ENCODE data around the gene CACNA1E. TPM values are rescaled to one million over a fixed set of nuclear protein-coding genes. Genes with fewer than 3 reads are reported as not detected.

Gene CACNA1E
- total RNA-seq, 1 experiment from 2014 or later: 0.45 TPM

DNA sequence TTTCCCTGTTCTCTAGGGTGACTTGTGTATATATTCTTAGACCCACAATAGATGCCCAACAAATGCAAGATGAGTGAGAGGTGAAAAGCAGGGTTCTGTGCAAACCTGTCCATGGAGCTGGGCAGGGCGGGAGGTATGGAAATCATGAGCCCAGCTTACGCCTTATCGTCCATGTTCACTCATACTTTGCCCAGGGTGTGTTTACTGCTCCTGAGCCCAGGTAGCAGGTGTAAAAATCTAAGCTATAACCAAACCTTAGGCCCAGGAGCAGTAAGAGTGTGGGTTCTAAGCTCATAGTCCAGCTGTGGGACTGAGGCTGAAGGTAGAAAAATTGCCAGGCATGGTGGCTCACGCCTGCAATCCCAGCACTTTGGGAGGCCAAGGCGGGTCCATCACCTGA, 48.1 kb downstream of the CACNA1E start:
- TF ChIP-seq, protein P1, sequence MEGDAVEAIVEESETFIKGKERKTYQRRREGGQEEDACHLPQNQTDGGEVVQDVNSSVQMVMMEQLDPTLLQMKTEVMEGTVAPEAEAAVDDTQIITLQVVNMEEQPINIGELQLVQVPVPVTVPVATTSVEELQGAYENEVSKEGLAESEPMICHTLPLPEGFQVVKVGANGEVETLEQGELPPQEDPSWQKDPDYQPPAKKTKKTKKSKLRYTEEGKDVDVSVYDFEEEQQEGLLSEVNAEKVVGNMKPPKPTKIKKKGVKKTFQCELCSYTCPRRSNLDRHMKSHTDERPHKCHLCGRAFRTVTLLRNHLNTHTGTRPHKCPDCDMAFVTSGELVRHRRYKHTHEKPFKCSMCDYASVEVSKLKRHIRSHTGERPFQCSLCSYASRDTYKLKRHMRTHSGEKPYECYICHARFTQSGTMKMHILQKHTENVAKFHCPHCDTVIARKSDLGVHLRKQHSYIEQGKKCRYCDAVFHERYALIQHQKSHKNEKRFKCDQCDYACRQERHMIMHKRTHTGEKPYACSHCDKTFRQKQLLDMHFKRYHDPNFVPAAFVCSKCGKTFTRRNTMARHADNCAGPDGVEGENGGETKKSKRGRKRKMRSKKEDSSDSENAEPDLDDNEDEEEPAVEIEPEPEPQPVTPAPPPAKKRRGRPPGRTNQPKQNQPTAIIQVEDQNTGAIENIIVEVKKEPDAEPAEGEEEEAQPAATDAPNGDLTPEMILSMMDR (IDR thresholded peaks at IDR 0.05; ENCODE audit: insufficient read depth in 1 of 2, low read depth in 1 of 2, low read length in 1 of 2, severe bottlenecking in 1 of 2, unreplicated experiment in 1 of 2): no peak
- H3K36me3 ChIP-seq (ENCODE audit: control insufficient read depth, insufficient read depth, low read length): no peaks in the 10 kb centered on the region
- H3K4me1 Mint-ChIP-seq (ENCODE audit: low read depth, unreplicated experiment): no peaks in the 10 kb centered on the region
- ChIA-PET CTCF (no interaction called here), POLR2A (no interaction called here)
- H3K4me1 ChIP-seq: no peaks in the 10 kb centered on the region
- H3K4me3 Mint-ChIP-seq (ENCODE audit: unreplicated experiment): no peak overlapping the region
- no peak overlapping the region for H3K27ac Mint-ChIP-seq (ENCODE audit: unreplicated experiment)
- H3K27me3 Mint-ChIP-seq (ENCODE audit: insufficient read depth, unreplicated experiment): peaks cover 21% of the 10 kb centered on the region
- peaks cover 10% of the 10 kb centered on the region for H3K9me3 Mint-ChIP-seq (ENCODE audit: unreplicated experiment)
- no peak for DNase-seq
- BruUV-seq (replicated peaks): no TSS peak
- no peaks in the 10 kb centered on the region for H3K27me3 ChIP-seq (replicated peaks; ENCODE audit: control insufficient read depth, insufficient read depth, low read length)
- H3K36me3 Mint-ChIP-seq (ENCODE audit: insufficient read depth, unreplicated experiment): no peaks in the 10 kb centered on the region
- no peak overlapping the region for H3K4me3 ChIP-seq (ENCODE audit: low read depth, low read length)
- peaks cover 4% of the 10 kb centered on the region; the same call in 1 of the 2 replicates for H3K9me3 ChIP-seq
- intact Hi-C loops (cut with micrococcal nuclease; ENCODE audit: unreplicated experiment): no loop called here

DNA sequence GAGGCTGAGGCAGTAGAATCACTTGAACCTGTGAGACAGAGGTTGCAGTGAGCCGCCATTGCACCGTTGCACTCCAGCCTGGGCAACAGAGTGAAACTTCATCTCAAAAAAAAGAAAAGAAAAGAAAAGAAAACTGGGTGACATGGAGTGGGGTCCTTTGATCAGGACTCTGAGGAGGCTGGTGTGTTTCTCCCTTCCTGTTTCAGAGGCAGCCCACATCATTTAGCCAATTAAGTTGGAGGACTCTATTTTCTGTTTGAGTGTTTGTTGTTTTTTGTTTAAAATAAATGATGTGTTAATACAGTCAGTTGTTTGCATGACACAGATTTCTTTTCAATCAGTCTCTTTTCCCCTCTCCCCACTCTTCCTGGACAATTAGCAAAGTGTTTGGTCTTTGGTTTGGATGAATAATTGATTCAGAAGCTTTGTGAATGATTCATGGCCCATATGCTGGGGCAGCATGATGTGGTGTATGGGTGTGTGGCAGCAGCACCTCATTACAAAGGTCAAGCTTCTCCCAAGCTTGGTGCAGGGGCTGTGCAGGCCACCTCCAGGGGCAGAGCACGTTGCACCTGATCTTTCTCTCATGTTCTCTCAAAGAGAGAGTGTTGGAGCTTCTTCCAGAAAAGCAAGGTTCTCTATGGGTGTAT, 48.8 kb downstream of the CACNA1E start:
- Mint-ChIP-seq H3K9me3 (ENCODE audit: unreplicated experiment) (peaks cover 10% of the 10 kb centered on the region), H3K36me3 (ENCODE audit: insufficient read depth, unreplicated experiment) (no peaks in the 10 kb centered on the region), H3K4me3 (ENCODE audit: unreplicated experiment) (no peak overlapping the region), H3K27ac (ENCODE audit: unreplicated experiment) (no peak overlapping the region), H3K27me3 (ENCODE audit: insufficient read depth, unreplicated experiment) (peaks cover 21% of the 10 kb centered on the region), H3K4me1 (ENCODE audit: low read depth, unreplicated experiment) (no peaks in the 10 kb centered on the region)
- no peaks in the 10 kb centered on the region for H3K27me3 ChIP-seq (replicated peaks; ENCODE audit: control insufficient read depth, insufficient read depth, low read length)
- H3K36me3 ChIP-seq (ENCODE audit: control insufficient read depth, insufficient read depth, low read length): no peaks in the 10 kb centered on the region
- ChIA-PET CTCF (no interaction called here), POLR2A (no interaction called here)
- no peaks in the 10 kb centered on the region for H3K4me1 ChIP-seq
- no peak for DNase-seq
- intact Hi-C loops (cut with micrococcal nuclease; ENCODE audit: unreplicated experiment): no loop called here
- no TSS peak for BruUV-seq (replicated peaks)
- H3K9me3 ChIP-seq: peaks cover 4% of the 10 kb centered on the region; the same call in 1 of the 2 replicates
- H3K4me3 ChIP-seq (ENCODE audit: low read depth, low read length): no peak overlapping the region
- TF ChIP-seq, protein P1 (IDR thresholded peaks at IDR 0.05; ENCODE audit: insufficient read depth in 1 of 2, low read depth in 1 of 2, low read length in 1 of 2, severe bottlenecking in 1 of 2, unreplicated experiment in 1 of 2): no peak

DNA sequence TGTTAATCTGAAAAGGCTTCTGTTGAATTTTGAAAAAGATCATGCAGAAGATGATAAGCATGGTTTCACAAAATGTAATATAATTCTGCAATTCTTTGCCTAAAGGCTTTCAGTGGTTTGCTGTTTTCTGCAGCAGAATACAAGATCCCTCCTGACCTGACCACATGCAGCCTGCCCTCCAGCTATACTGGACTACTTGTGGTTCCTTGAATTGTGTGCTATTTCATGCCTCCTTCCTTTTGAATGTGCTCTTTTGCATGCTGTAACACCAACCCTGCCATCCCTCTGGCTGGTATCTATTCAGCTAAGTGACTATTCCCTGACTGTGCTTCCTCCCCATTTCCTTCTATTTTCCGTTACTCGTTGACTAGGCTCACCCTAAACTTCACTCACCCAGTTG, 55.5 kb downstream of the CACNA1E start:
- no peak overlapping the region for H3K4me3 ChIP-seq (ENCODE audit: low read depth, low read length)
- POLR2A ChIA-PET: no interaction called here
- no peaks in the 10 kb centered on the region for H3K27me3 ChIP-seq (replicated peaks; ENCODE audit: control insufficient read depth, insufficient read depth, low read length)

More for the DNA sequence above, 55.5 kb downstream of the CACNA1E start:
- intact Hi-C loops (cut with micrococcal nuclease; ENCODE audit: unreplicated experiment): no loop called here
- H3K9me3 ChIP-seq: no peaks in the 10 kb centered on the region
- Mint-ChIP-seq H3K27me3 (ENCODE audit: insufficient read depth, unreplicated experiment) (peaks cover 22% of the 10 kb centered on the region), H3K36me3 (ENCODE audit: insufficient read depth, unreplicated experiment) (no peaks in the 10 kb centered on the region), H3K4me1 (ENCODE audit: low read depth, unreplicated experiment) (no peaks in the 10 kb centered on the region), H3K4me3 (ENCODE audit: unreplicated experiment) (no peak overlapping the region), H3K9me3 (ENCODE audit: unreplicated experiment) (no peaks in the 10 kb centered on the region), H3K27ac (ENCODE audit: unreplicated experiment) (no peak overlapping the region)
- no peaks in the 10 kb centered on the region for H3K36me3 ChIP-seq (ENCODE audit: control insufficient read depth, insufficient read depth, low read length)
- TF ChIP-seq, protein P1 (IDR thresholded peaks at IDR 0.05; ENCODE audit: insufficient read depth in 1 of 2, low read depth in 1 of 2, low read length in 1 of 2, severe bottlenecking in 1 of 2, unreplicated experiment in 1 of 2): no peak
- no peaks in the 10 kb centered on the region for H3K4me1 ChIP-seq
- CTCF ChIA-PET: no interaction called here
- no peak for DNase-seq
- BruUV-seq (replicated peaks): no TSS peak
